Measurements from ENCODE around the gene RNF44. TPM values are rescaled to one million over a fixed set of nuclear protein-coding genes. Genes with fewer than 3 reads are reported as not detected.

Gene RNF44
- total and polyA plus RNA-seq, 4 donors = 15.3 to 40.5 (median 25.5) TPM

DNA sequence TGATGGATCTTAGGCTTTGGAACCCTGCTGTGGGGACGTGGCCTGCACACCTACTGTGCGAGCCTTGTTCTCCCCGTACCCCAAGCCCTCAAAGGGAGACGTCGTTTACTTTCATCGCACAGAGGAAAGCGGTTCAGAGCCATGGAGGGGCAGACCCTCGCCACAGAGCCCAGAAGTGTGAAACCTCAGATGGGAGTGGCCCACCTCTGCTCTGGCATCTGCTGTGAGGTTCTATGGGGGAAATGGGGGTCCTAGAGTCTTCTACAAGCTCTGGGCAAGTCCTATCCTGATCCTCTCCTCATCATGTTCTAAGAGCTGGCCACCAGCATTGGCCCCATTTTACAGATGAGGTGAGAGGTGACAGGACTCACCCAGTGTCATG, 3.7 kb upstream of the RNF44 start:
- peak in 1 of 3 donors; percentile 6 for DNase-seq
- 81 to 84% methylated on average over 8 of the region's 8 CpGs for WGBS, 2 donors
- ATAC-seq (ENCODE audit: insufficient read depth, low FRiP score) = no peak
- no peaks in the 10 kb centered on the region for H3K9me3 ChIP-seq (ENCODE audit: control insufficient read depth in 4 of 4, insufficient read depth in 3 of 4, low read length in 3 of 4)
- no peak overlapping the region for H3K9ac ChIP-seq (ENCODE audit: insufficient read depth in 1 of 2, low read length in 2 of 2)
- H3K27ac ChIP-seq (ENCODE audit: low read depth in 1 of 2, low read length in 1 of 2) = peak overlapping the region in 1 of 2 donors; percentile 77
- TF ChIP-seq, protein P1, sequence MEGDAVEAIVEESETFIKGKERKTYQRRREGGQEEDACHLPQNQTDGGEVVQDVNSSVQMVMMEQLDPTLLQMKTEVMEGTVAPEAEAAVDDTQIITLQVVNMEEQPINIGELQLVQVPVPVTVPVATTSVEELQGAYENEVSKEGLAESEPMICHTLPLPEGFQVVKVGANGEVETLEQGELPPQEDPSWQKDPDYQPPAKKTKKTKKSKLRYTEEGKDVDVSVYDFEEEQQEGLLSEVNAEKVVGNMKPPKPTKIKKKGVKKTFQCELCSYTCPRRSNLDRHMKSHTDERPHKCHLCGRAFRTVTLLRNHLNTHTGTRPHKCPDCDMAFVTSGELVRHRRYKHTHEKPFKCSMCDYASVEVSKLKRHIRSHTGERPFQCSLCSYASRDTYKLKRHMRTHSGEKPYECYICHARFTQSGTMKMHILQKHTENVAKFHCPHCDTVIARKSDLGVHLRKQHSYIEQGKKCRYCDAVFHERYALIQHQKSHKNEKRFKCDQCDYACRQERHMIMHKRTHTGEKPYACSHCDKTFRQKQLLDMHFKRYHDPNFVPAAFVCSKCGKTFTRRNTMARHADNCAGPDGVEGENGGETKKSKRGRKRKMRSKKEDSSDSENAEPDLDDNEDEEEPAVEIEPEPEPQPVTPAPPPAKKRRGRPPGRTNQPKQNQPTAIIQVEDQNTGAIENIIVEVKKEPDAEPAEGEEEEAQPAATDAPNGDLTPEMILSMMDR (IDR thresholded peaks at IDR 0.05; ENCODE audit: control extremely low read depth, extremely low read depth) = no peak
- H3K36me3 ChIP-seq (ENCODE audit: control insufficient read depth in 4 of 4, insufficient read depth in 4 of 4, low read length in 4 of 4) = no peaks in the 10 kb centered on the region
- no peak overlapping the region for H3K4me3 ChIP-seq
- no peaks in the 10 kb centered on the region for H3K27me3 ChIP-seq (ENCODE audit: control insufficient read depth in 3 of 3, insufficient read depth in 3 of 3, low read length in 2 of 3)
- H3K4me1 ChIP-seq (ENCODE audit: control insufficient read depth in 5 of 5, insufficient read depth in 5 of 5, low read length in 5 of 5) = peaks cover 0 to 31% (median 13%) of the 10 kb centered on the region in 5 donors

DNA sequence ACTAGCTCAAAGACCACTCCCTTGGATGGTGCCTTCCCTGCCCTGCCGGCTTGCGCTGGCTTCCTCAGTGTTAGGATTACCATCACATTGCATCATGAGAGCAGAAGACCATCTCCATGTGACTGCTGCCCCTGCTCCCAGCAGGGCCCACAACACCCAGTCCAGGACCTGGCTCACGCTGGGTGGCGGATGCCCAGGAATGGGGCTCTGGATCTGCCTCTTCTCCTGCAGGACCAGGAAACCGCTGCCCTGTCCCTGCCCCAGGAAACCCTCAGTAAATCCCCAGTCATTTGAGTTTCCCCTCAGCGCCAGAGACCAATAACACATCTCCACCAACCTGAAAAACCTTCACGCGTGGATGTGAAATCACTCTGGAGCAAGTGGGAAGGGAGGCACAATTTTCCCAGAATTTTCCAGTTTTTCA, 3.3 kb upstream of the RNF44 start:
- Histone ChIP-seq H3K9ac (ENCODE audit: insufficient read depth in 1 of 2, low read length in 2 of 2) (no peak overlapping the region), H3K4me1 (ENCODE audit: control insufficient read depth in 5 of 5, insufficient read depth in 5 of 5, low read length in 5 of 5) (peaks cover 0 to 36% (median 13%) of the 10 kb centered on the region in 5 donors), H3K4me3 (no peak overlapping the region), H3K27ac (ENCODE audit: low read depth in 1 of 2, low read length in 1 of 2) (peak overlapping the region in 1 of 2 donors; percentile 17), H3K27me3 (ENCODE audit: control insufficient read depth in 3 of 3, insufficient read depth in 3 of 3, low read length in 2 of 3) (no peaks in the 10 kb centered on the region), H3K36me3 (ENCODE audit: control insufficient read depth in 4 of 4, insufficient read depth in 4 of 4, low read length in 4 of 4) (no peaks in the 10 kb centered on the region), H3K9me3 (ENCODE audit: control insufficient read depth in 4 of 4, insufficient read depth in 3 of 4, low read length in 3 of 4) (no peaks in the 10 kb centered on the region)
- ATAC-seq (ENCODE audit: insufficient read depth, low FRiP score) = no peak
- 69 to 84% methylated on average over 8 of the region's 8 CpGs for WGBS, 2 donors
- TF ChIP-seq, protein P1 (IDR thresholded peaks at IDR 0.05; ENCODE audit: control extremely low read depth, extremely low read depth) = no peak
- no peak for DNase-seq

DNA sequence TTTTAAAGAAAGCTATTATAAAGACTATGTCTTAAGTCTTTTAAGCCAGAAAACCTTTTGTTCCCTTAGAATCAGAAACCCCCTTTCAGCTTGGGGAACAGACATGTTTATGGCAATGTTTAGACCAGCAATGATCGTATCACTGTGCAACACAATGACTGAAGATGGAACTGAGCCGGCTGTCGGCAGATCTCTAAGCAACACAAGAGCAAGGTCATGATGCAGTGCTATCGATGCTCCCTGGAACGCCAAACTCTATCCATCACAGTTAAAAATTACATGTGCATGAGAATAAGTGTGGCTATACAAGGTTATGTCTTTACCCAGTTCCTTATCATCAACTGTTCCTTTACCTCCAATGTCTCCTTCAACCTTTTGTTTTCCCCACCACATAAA, 1.8 kb upstream of the RNF44 start:
- peak; percentile 12 to 34 (median 17) for DNase-seq
- no peak for ATAC-seq (ENCODE audit: insufficient read depth, low FRiP score)
- H3K27ac ChIP-seq (ENCODE audit: low read depth in 1 of 2, low read length in 1 of 2) = no peak overlapping the region

More for the DNA sequence above, 1.8 kb upstream of the RNF44 start:
- peaks cover 12 to 49% (median 23%) of the 10 kb centered on the region in 5 donors for H3K4me1 ChIP-seq (ENCODE audit: control insufficient read depth in 5 of 5, insufficient read depth in 5 of 5, low read length in 5 of 5)
- TF ChIP-seq, protein P1 (IDR thresholded peaks at IDR 0.05; ENCODE audit: control extremely low read depth, extremely low read depth) = no peak
- H3K9ac ChIP-seq (ENCODE audit: insufficient read depth in 1 of 2, low read length in 2 of 2) = peak overlapping the region in 1 of 2 donors; percentile 67
- no peaks in the 10 kb centered on the region for H3K27me3 ChIP-seq (ENCODE audit: control insufficient read depth in 3 of 3, insufficient read depth in 3 of 3, low read length in 2 of 3)
- no peak overlapping the region for H3K4me3 ChIP-seq
- H3K9me3 ChIP-seq (ENCODE audit: control insufficient read depth in 4 of 4, insufficient read depth in 3 of 4, low read length in 3 of 4) = no peaks in the 10 kb centered on the region
- 53 to 75% methylated on average over 5 of the region's 5 CpGs for WGBS, 2 donors
- no peaks in the 10 kb centered on the region for H3K36me3 ChIP-seq (ENCODE audit: control insufficient read depth in 4 of 4, insufficient read depth in 4 of 4, low read length in 4 of 4)

Measured in lung (tissue), 12 donors.